Pulmonary artery endothelial cell (primary cell): ENCODE measurements around the gene UBE2F. TPM values are rescaled to one million over a fixed set of nuclear protein-coding genes. Genes with fewer than 3 reads are reported as not detected.

Experiments
- DNase-seq: peaks from one replicate; pipeline ENCODE4 v3.0.0-alpha.2; 2011; ENCODE audit warnings: low read depth, low spot score
- total RNA-seq: library from RNA; depleted of rRNA; stranded (reverse); fragments of >200 nt; gene quantifications from 2 replicates; pipeline ENCODE4 v1.2.3, GENCODE V29; 2014

UBE2F gene
- total RNA-seq, 1 donor from 2014 or later = 39.1 TPM

DNA sequence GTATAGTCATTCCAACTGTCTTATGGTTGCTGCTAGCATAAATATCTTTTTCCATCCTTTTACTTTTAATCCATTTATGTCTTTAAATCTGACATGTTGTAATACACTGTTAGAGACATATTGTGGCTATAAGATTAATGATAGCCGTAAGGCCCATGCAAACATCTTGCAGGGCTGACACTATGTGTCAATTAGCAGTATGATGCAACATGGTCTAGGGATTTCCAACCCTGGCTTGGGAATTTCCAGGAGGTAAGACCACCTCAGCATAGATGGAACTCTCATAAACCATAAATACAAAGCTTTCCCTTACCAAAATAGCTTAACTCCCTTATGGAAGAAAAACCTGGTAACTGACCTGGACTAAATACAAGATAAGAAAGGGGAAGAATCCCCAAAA lies 110.5 kb downstream of the UBE2F start:
- no peak for DNase-seq

DNA sequence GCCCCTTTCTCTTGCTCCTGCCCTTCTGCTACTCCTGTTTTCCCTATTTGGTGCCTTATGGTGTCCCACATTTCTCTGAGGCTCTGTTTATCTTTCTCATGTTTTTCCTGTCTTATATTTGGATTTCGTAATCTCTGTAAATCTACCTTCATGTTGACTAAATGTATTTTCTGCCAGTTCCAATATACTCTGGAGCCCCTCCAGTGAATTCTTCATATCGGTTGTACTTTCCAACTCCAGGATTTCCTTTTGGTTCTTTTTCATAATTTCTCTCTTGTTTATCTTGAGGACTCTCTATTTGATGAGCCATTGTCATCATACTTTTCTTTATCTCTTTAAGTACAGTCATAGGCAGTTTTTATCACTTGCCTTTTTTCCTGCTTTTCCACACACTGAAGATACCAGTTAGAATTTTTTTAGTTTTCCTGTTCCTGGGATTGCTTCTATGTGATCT lies 113.1 kb downstream of the UBE2F start:
- no peak for DNase-seq

DNA sequence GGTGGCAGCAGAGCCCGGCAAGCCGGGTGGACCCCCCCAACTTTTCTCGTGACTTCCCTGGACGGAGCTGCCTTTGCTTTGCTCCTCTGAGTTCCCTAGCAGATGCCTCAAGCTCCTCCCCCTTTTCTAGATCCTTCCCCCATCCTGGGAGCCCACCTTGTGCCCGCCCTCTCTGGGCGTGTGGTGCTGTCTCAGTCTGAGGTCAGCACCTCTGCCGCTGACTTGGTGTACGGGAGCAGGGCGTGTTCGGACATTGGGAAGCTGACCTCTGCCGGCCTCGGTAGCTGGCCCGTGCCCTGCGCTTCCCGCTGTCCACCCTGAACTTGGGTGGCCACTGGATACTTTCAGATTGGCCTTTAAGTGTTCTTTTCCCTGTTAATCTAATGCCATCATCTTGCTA lies 113.7 kb downstream of the UBE2F start:
- no peak for DNase-seq

DNA sequence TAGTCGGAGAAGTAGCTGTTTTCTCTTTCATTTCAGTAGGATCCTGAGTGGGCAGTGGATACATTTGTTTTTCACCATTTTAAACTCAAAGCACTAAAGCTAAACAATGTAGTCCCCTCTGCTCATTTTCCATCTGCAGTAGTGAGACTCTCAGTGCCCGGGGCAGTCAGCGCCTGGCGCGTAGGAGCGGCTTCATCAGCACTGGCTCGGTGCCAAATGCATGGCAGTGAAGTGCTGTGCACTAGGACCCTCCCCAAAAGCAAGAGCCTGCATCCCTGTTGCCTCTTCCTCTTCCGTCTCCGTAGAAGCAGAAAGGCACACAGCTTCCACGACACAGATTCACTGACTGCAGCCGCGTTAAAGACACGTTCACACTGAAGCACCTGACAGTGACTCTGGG lies 114.3 kb downstream of the UBE2F start:
- no peak for DNase-seq

DNA sequence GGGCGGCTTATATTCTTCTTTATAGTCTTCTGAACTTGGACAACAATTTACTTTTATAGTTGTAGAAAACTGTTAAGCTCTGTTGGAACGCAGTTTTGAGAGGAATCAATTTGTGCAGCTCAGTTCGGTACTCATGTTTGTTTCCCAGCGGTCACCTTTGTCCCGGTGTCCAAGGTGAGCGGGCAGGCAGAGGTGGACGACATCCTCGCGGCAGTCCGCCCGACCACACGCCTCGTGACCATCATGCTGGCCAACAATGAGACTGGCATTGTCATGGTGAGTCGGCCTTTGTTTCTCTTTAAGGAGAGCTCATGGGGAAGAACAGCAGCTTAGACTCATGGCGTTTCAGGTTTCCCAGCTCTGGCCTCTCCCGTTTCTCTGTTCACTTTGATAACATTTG lies 114.7 kb downstream of the UBE2F start:
- no peak for DNase-seq

DNA sequence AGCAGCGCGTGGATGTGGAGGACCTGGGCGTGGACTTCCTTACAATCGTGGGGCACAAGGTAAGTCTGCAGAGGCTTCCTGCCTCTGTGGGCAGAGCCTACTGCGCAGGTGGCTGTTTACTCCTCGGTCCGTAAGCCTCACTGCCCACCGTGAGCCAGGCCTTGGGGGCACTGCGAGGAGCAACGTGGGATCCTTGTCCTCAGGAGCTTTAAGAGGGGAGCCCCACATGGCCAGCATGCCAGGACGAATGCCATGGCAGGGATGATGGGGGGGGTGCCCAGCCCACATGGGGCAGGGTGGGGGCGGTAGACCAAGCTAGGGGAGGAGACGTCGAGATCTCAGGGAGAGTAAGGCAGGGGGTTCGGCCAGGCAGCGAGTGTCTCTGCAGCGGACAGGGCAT lies 115.3 kb downstream of the UBE2F start:
- DNase-seq = no peak

DNA sequence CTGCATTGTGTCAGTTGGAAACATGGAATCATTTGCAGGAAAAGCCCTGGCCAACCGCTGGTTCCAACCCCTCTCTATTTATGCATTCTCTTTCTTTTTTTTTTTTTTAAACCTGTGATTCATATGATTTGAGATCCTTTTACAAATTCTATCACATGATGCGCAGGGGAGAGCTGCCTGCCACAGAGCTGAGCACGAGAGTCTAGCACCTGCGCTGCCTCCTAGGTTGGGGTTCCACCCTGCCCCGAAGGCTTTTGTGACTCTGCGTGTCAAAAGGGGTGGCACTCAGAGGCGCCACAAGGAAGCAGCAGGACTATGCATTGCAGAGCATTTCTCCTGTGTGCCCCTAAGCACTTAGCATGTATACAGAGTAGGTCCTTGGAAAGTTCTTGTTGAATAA lies 116.0 kb downstream of the UBE2F start:
- no peak for DNase-seq

DNA sequence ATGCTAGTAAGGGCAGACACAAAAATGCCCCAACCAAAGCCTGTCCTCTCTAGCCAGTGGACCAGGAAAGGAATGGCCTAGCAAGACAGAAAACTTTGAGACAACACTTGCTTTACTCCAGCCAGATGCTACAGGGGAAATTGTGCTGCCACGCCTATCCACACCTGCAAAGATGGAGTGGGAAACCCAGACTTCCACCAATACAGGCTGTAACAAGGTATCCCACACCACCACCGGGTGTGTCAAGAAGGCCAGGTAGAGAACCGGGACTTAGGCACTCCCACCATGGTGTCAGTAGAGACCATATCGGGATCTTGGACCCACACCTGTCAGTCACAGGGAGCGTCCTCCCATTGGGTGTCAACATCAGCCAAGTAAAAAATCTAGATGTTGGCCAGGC lies 117.1 kb downstream of the UBE2F start:
- DNase-seq = no peak

DNA sequence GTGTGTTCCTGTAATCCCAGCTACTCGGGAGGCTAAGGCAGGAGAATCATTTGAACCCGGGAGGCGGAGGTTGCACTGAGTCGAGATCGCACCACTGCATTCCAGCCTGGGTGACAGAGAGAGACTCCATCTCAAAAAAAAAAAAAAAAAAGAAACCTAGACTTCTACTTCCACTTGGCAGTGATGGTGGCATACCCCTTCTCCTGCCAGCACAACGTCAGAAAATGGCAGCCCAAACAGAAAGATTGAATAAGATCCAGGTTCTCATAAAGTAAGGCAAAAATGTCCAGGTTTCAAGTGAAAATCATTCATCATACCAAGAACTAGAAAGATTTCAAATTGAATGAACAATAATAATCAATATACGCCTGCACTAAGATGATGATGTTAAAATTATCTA lies 117.9 kb downstream of the UBE2F start:
- DNase-seq = no peak

DNA sequence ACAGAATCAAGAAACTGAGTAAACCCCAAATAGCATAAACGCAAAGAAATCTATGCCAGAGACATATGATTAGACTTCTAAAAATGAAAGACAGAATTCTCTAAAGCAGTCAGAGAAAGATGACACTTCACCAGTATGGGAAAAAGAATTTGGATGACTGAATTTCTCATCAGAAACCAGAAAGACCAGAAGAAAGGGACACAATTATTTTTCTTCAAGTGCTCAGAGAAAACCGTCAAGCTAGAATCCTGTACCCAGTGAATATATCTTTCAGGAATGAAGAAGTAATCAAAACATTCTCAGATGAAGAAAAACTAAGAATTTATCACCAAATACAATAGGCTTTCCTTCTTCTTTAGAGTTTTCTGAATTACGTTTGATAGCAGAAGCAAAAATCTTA lies 119.1 kb downstream of the UBE2F start:
- DNase-seq = no peak

DNA sequence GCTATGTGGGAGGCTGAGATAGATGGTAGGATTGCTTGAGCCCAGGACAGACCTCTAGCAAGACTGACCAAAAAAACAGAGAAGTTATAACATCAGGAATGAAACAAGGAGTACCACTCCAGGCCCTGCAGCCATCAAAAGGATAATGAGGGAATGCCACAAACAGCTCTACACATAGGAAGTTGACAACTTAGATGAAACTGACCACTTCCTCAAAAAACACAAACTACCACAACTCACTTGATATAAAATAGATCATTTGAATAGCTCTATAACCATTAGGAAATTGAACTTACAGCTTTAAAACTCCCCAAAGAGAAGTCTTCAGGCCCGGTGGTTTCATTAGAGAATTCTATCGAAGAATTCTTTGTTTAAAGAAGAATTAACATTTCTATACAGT lies 120.4 kb downstream of the UBE2F start:
- DNase-seq = no peak

DNA sequence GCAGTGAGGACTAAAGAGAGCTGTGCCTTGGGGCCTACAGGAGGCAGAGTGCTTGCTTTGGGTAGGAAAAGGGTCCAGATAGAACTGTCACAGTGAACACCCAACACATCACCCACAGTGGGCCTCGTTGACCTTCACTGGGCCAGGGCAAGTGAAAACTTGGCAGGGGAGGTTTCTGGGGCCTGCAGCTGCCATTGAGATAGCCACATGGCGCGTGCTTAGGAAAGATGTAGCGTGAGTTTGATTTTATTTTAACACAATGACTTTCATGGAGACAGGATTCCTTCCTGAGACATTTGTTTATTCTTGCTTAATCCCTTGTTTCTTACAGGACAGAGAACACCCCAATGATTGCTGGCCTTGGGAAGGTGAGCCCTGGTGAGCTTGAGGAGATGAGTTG lies 124.1 kb downstream of the UBE2F start:
- DNase-seq = no peak

DNA sequence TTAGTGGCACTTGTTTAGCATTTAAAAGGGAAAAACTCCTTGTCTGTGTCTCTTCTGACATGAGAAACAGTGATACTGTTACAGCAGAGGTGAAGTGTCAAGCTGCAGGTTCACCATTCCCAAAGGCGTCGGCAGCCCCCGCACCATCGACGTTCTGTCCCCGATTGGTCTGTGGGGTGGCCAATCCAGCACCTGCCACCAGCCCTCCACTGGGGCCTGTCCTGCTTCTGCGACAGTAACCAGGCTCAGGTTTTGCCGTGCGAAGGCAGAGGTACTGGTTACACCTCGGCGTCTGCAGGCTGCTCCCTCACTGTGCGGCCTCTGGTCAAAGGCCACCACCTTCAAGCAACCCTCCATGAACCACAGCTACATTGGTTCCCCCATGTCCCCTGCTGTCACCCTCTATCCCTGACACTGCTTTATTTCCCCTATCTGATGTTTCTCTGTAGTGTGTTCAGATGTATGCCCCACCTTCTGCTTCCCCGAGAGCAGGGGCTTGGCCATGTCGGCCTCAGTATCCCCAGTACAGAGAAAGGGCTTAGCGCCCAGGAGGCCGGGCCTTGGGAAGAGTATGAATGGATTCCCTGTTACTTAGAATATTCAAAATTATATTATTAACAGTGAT lies 124.7 kb downstream of the UBE2F start:
- DNase-seq = no peak

Other genes with a start within 250 kb of the UBE2F start
- gene RBM44, start 168.2 kb upstream of the UBE2F start, total RNA-seq = 0.33 and 0.39 TPM in 2 replicates
- gene RAMP1, start 107.4 kb upstream of the UBE2F start, total RNA-seq = not detected in 2 replicates
- gene SCLY, start 94.0 kb downstream of the UBE2F start, total RNA-seq = 24.5 and 42.0 TPM in 2 replicates
- gene ESPNL, start 133.3 kb downstream of the UBE2F start, total RNA-seq = under 0.01 TPM in 1 of 2 replicates, not detected in the other
- gene KLHL30, start 171.7 kb downstream of the UBE2F start, total RNA-seq = not detected in 2 replicates
- 0.46 and 0.53 TPM in 2 replicates for gene ERFE, start 192.0 kb downstream of the UBE2F start, total RNA-seq
- 19.1 and 26.7 TPM in 2 replicates for gene ILKAP, start 236.7 kb downstream of the UBE2F start, total RNA-seq